ENCODE data around the gene PHF21A.

- no peak for TF ChIP-seq POLR2A (IDR thresholded peaks at IDR 0.05)
- TF ChIP-seq CTCF (IDR thresholded peaks at IDR 0.05): no peak
- peak in 1 of 2 donors; percentile 61 for TF ChIP-seq POLR2AphosphoS5 (IDR thresholded peaks at IDR 0.05; ENCODE audit: insufficient read depth in 1 of 2, low read depth in 1 of 2)
Observed at GRCh38 chr11:46121301-46121723, at the start of gene PHF21A.
